ENCODE results near the gene HSD17B8.

The HSD17B8 gene

DNA sequence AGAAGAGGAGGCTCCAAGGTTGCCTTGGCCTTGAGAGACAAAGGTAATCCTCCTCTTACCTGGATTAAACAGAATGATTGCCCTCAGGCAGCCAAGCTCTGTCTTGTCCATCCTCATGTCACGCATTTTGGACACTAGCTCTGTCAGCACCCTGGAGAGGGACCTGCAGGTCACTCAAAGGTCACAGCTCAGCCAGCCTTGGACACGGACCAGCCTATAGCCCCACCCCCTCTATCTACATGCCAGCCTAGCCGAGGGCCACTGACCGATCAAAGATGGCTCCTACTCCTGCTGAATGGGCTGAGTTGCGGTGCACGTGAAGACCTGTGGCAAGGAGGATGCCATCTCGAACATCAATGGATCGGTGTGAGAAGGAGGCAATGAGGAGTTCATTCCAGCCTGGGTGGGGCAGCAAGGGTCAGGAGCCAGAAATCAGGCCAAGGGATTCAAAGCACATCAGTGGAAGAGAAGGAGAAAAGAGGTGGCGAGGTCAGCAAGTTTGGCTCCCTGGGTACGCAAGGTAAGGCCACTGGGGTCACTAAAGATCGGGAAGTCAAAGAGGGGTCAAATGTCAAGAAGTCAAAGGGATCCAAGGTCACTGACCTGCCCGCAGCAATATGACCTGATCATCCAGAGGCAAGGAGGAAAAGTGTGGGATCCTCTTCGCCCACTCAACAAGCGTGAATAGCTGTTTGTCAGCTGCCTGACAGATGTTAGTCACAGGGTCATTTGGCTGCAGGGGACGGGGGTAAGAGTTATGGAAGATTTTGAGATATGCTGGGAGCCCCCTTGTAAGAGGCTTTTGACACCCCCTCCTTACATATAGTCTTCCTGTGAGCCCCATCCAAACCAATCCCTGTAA lies 8.9 kb upstream of the HSD17B8 start:
- H3K4me1 Mint-ChIP-seq = peaks cover 45% of the 10 kb centered on the region

DNA sequence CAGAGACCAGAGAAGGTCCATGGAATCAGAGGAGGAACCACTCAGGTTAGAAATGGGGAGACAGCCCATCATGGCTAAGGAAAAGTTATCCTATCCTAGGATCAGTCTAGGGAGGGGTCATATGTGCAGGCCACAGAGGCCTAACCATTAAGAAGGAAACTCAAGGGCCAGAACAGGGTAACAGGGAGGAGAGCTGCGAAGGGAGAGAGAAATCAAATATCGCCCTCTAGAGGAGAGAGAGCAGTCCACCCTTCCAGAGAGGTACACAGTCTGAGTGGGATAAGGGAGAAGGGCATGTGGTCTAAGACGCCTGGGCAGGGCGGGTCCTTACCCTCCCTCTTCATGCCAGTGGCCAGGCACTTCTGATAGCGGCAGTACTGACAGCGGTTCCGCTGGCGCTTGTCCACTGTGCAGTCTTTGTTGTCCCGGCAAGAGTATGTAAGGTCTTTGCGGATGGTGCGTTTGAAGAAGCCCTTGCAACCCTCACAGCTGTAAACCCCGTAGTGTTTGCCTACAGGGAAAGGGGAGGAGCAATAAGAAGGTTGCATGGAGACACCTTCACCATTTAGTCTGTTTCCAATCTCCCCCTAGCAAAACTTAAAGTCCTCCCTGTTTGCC lies 6.9 kb upstream of the HSD17B8 start:
- peaks cover 53% of the 10 kb centered on the region for H3K4me1 Mint-ChIP-seq
- H3K27ac Mint-ChIP-seq = peak overlapping the region; percentile 27
- H3K4me3 Mint-ChIP-seq = peak overlapping the region; percentile 64
- peaks cover 10% of the 10 kb centered on the region for H3K36me3 Mint-ChIP-seq
- no peaks in the 10 kb centered on the region for H3K9me3 Mint-ChIP-seq
- no peaks in the 10 kb centered on the region for H3K27me3 Mint-ChIP-seq

More for the DNA sequence above, 8.9 kb upstream of the HSD17B8 start:
- Mint-ChIP-seq H3K36me3 (peaks cover 4% of the 10 kb centered on the region), H3K27me3 (peaks cover 2% of the 10 kb centered on the region), H3K4me3 (no peak overlapping the region), H3K9me3 (no peaks in the 10 kb centered on the region), H3K27ac (peak overlapping the region; percentile 8)

DNA sequence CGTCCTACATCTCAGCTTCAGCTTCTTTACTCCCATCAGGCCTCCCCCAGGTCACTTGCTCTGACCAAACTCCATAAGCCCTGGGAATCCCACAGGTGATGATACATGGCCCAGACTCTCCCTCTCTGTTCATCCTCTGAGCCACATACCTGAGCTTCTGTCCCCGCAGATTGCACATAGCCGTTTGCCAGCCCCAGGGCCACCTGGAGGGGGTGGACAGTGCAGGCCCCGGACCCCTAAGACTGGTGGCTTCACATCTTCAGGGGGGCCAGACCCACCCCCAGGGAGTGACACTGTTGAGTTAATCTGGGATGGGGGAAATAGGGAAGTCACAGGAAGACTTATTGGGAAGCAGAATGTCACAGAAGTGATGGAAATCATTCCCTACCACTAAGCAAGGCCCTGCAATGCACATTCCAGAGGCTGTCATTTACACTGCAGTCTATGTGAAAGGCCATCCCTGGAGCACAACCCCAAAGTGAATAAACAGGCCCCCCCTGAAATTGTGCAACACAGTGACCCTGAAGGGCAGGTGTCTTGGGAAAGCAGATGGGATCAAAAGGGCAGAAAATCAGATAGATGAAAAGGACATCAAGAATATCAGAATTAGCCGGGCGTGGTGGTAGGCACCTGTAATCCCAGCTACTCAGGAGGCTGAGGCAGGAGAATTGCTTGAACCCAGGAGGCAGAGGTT lies 6.1 kb upstream of the HSD17B8 start:
- peak overlapping the region; percentile 95 for H3K4me3 Mint-ChIP-seq
- H3K4me1 Mint-ChIP-seq = peaks cover 58% of the 10 kb centered on the region
- peak overlapping the region; percentile 57 for H3K27ac Mint-ChIP-seq
- H3K27me3 Mint-ChIP-seq = no peaks in the 10 kb centered on the region
- no peaks in the 10 kb centered on the region for H3K9me3 Mint-ChIP-seq
- H3K36me3 Mint-ChIP-seq = peaks cover 18% of the 10 kb centered on the region

DNA sequence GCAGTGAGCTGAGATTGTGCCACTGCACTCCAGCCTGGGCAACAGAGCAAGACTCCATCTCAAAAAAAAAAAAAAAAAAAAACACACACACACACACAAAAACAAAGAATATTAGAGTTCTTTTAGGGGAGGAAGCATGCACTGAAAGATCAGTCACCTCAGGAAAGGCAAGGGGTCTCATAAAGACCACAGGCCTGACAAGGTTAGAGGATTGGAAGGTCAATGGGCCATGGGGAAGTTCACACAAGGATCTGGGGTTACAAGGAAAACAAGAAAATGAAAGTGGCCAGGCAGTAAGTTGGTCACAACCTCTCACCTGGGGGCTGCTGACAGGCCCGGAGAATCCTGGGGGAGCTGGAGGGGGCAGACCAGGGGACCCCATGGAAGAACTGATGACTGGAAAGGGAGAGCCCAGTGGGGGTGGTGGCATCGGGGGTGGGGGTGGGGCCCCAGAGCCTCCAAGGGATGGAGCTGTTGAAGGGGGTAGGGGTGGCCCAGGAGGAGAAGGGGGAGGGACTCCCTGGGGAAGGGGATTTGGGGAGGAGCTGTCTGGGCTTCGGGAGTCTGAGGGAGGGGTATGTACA lies 5.5 kb upstream of the HSD17B8 start:
- Mint-ChIP-seq H3K9me3 (no peaks in the 10 kb centered on the region), H3K36me3 (peaks cover 20% of the 10 kb centered on the region), H3K4me1 (peaks cover 58% of the 10 kb centered on the region), H3K27me3 (no peaks in the 10 kb centered on the region), H3K27ac (peak overlapping the region; percentile 93), H3K4me3 (peak overlapping the region; percentile 95)

DNA sequence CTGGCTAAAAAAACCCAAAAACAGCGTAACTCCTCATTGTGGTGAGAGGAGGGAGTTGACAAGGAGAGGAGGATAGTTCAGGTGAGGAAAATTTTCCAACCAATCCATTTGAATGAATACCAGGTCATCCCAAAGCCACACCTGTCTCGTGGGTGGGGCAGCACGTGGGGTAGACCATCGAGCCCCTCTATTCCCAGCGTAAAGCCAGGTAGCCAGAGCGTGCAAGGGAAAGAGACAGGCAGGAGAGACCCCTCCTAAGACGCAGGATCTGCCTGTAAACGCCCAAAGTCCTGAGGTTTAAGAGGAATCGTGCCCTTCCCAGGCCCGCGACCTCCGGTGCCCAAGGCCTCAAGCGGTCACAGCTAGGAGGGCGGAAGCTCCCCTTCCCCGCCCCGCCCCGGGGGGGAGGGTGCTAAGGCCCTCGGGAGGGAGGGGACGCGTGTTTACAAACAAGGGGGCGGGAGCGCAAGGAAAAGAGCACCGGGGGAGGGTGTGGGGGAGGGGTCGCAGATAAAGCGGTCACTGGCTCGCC lies 4.7 kb upstream of the HSD17B8 start:
- Mint-ChIP-seq H3K27me3 (no peaks in the 10 kb centered on the region), H3K36me3 (peaks cover 23% of the 10 kb centered on the region), H3K27ac (peak overlapping the region; percentile 93), H3K4me3 (peak overlapping the region; percentile 95), H3K4me1 (peaks cover 61% of the 10 kb centered on the region), H3K9me3 (no peaks in the 10 kb centered on the region)

DNA sequence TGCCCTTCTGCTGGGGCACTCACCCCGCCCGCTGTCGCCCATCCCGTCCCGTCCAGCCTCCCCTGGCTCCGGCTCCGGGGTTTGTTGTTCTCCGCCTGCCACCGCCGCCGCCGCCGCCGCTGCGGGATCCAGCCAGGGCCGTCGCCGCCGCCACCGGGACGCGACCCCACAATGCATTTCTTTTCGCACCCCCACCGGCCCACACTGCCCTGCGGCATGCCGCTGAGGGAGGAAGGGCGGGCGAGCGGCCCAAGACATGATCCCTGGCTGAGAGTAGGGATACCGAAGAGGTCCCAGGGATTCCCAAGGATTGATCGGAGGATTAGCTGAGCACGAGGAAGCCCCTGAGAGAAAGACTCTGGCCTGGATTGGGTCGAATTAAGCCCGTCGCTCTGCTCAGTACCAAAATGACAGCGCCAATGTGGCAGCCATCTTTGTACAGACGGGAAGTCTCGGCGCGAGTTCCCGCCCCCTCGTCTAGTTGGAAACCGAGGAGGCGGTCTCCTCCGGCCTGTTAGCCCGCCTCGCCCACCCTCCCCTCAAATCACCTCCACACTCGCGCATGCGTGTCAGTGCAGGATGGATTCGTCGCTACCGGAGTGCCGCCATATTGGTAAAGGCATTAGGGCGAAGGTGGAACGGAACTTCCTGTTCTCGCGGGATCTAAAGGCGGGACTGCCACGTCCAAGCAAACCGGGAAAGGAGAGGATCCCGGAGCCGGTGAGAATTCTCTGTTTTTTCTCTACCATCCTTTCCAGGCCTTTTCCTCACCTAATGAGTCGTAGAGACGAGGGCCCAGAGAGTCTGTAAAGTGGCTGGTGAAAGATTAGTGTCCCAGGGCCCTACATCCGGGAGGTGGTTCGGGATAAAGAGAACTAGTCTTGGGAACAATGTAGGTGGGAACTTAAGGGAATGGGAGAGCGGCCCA lies 4.0 kb upstream of the HSD17B8 start, which contains the start of the genes RXRB and SLC39A7:
Gene RXRB, minus strand, starts transcription at position 447 of the 928 bp plus-strand sequence. Its CDS starts 189 bp downstream, at position 258.
Gene SLC39A7, plus strand, starts transcription at position 649 of the 928 bp plus-strand sequence. CDS start 379 bp downstream, outside the sequence.
- Mint-ChIP-seq H3K9me3 (no peaks in the 10 kb centered on the region), H3K4me1 (peaks cover 68% of the 10 kb centered on the region), H3K27ac (peak within 1 kb of the TSS; percentile 98), H3K36me3 (peaks cover 24% of the 10 kb centered on the region), H3K27me3 (no peaks in the 10 kb centered on the region), H3K4me3 (peak within 1 kb of the TSS; percentile 100)

DNA sequence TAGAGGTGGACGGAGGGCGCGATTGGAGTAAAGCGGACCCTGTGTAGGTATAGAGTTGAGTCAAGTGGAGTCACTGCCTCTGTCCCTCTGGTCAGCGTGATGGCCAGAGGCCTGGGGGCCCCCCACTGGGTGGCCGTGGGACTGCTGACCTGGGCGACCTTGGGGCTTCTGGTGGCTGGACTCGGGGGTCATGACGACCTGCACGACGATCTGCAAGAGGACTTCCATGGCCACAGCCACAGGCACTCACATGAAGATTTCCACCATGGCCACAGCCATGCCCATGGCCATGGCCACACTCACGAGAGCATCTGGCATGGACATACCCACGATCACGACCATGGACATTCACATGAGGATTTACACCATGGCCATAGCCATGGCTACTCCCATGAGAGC lies 3.3 kb upstream of the HSD17B8 start:
- peak overlapping the region; percentile 100 for H3K4me3 Mint-ChIP-seq
- peaks cover 21% of the 10 kb centered on the region for H3K36me3 Mint-ChIP-seq
- H3K9me3 Mint-ChIP-seq = no peaks in the 10 kb centered on the region
- H3K27me3 Mint-ChIP-seq = no peaks in the 10 kb centered on the region
- peaks cover 74% of the 10 kb centered on the region for H3K4me1 Mint-ChIP-seq
- H3K27ac Mint-ChIP-seq = peak overlapping the region; percentile 98

DNA sequence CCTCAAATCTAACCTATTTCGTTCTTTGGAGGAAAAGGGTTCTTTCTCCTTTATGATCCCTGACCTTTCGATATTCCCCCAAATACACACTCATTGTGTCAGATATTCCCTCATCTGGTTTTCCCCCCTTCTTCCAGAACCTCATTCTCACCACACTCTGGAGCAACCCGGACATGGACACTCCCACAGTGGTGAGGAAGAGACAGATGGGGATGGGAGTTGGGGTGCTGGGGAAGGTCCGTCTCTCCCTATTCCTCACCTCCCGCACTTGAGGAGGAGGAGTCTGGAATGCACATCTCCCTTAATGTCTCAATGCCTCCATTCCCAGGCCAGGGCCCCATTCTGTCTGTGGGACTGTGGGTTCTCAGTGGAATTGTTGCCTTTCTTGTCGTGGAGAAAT lies 2.5 kb upstream of the HSD17B8 start:
- H3K4me1 Mint-ChIP-seq = peaks cover 74% of the 10 kb centered on the region
- no peaks in the 10 kb centered on the region for H3K9me3 Mint-ChIP-seq
- peak overlapping the region; percentile 100 for H3K4me3 Mint-ChIP-seq
- peaks cover 20% of the 10 kb centered on the region for H3K36me3 Mint-ChIP-seq
- peak overlapping the region; percentile 83 for H3K27ac Mint-ChIP-seq
- no peaks in the 10 kb centered on the region for H3K27me3 Mint-ChIP-seq

DNA sequence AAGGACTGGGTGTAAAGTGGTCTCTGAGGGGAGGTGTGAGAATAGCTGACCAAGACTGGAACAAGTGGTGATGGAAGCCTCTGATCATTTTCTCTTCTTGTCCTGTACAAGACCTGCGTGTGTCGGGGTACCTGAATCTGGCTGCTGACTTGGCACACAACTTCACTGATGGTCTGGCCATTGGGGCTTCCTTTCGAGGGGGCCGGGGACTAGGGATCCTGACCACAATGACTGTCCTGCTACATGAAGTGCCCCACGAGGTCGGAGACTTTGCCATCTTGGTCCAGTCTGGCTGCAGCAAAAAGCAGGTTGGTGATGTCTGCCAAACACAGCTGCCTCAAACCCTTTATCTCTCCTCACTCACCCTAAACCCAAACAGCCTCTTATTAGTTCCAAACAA lies 1.7 kb upstream of the HSD17B8 start:
- peaks cover 65% of the 10 kb centered on the region for H3K4me1 Mint-ChIP-seq
- H3K27ac Mint-ChIP-seq = peak overlapping the region; percentile 41
- peak overlapping the region; percentile 100 for H3K4me3 Mint-ChIP-seq
- H3K27me3 Mint-ChIP-seq = no peaks in the 10 kb centered on the region
- H3K9me3 Mint-ChIP-seq = no peaks in the 10 kb centered on the region
- peaks cover 20% of the 10 kb centered on the region for H3K36me3 Mint-ChIP-seq

DNA sequence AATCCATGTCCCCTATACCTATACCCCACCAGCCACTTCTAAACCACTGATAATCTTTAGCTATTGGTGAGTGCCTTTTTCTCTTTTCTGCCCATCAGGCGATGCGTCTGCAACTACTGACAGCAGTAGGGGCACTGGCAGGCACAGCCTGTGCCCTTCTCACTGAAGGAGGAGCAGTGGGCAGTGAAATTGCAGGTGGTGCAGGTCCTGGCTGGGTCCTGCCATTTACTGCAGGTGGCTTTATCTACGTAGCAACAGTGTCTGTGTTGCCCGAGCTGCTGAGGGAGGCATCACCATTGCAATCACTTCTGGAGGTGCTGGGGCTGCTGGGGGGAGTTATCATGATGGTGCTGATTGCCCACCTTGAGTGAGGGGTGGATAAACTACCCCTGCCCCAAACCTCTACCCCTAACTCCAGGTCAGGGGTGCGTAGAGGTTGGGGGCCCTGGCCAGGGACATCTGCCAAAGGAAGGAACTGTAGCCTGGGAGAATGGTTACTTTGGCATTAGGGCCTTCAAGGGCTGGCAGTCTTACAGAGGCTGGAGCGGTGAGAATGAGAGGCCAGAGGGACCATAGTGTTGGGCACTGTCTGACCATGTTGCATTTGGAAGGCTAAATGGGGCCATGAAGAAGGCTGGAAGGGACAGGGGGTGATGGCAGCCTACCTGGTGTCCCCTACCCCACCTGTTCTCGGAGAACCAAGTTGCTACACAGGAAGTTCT lies 851 bp upstream of the HSD17B8 start:
- no peaks in the 10 kb centered on the region for H3K27me3 Mint-ChIP-seq
- H3K4me1 Mint-ChIP-seq = peaks cover 57% of the 10 kb centered on the region
- H3K4me3 Mint-ChIP-seq = peak overlapping the region; percentile 100
- H3K36me3 Mint-ChIP-seq = peaks cover 20% of the 10 kb centered on the region
- H3K27ac Mint-ChIP-seq = peak overlapping the region; percentile 30
- no peaks in the 10 kb centered on the region for H3K9me3 Mint-ChIP-seq

DNA sequence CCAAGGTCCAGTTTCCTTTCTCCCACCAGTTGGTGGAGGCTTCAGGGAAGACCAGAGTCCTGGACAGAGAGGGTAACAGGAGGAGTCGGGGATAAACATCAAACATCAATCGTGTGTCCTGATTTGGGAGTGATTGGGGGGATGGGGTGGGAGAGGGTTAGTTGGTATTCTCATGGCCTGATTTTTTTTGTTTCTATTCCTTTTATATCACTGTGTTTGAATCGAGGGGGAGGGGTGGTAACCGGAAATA lies 365 bp upstream of the HSD17B8 start:
- Mint-ChIP-seq H3K4me1 (peaks cover 57% of the 10 kb centered on the region), H3K4me3 (peak overlapping the region; percentile 100), H3K27ac (peak overlapping the region; percentile 84), H3K9me3 (no peaks in the 10 kb centered on the region), H3K36me3 (peaks cover 20% of the 10 kb centered on the region), H3K27me3 (no peaks in the 10 kb centered on the region)

DNA sequence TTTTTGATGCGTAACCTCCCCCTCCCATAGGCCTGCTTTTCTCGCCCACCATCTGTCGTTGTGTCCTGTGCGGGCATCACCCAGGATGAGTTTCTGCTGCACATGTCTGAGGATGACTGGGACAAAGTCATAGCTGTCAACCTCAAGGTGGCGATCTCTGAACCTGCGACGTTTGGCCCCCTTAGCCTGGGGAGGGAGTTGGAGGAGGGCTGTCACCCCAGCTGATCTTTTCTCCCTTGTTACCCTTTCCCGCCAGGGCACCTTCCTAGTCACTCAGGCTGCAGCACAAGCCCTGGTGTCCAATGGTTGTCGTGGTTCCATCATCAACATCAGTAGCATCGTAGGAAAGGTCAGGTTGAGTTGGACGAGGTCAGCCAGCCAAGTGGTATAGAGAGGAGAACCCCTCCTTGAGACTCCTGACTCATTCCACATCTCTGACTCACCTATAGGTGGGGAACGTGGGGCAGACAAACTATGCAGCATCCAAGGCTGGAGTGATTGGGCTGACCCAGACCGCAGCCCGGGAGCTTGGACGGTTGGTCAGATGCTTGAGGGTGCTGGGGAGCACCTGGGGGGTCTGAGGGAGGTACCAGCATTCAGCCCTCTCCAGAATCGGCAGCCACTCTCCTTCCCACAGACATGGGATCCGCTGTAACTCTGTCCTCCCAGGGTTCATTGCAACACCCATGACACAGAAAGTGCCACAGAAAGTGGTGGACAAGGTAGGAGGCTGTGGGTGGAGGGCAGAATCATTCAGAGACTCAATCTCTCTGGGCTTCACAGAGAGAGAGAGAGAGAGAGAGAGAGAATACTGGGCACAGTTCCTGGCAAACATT lies 954 bp downstream of the HSD17B8 start:
- Mint-ChIP-seq H3K9me3 (no peaks in the 10 kb centered on the region), H3K4me1 (peaks cover 67% of the 10 kb centered on the region), H3K27me3 (no peaks in the 10 kb centered on the region), H3K27ac (peak overlapping the region; percentile 95), H3K36me3 (peaks cover 27% of the 10 kb centered on the region), H3K4me3 (peak overlapping the region; percentile 100)

Data from activated naive CD4-positive, alpha-beta T cell treated with anti-CD3 and anti-CD28 coated beads, Interleukin-2, amount 50 U/mL, for 24 hours (primary cell).